Uterus (tissue), 2 donors: ENCODE results near the gene CDON.

ENCODE experiments used
- POLR2A ChIP-seq, 2 donors: fragments of 450-650 bp; IDR thresholded peaks; one replicate each; pipeline ENCODE4 v1.6.1; 2016; ENCODE audit warnings: antibody characterized with exemption in 2 of 2, mild to moderate bottlenecking in 1 of 2, moderate library complexity in 1 of 2
- TF ChIP-seq, protein P1 (sequence below), 4 experiments: fragments of 200-600 bp in 2 of 4; fragments of 450-650 bp in 2 of 4; sonication (generic) in 2 of 4; IDR thresholded peaks; one replicate each; pipeline ENCODE4 v1.5.1; 2016 to 2019; ENCODE audit warnings: antibody characterized with exemption in 4 of 4, mild to moderate bottlenecking in 2 of 4, moderate library complexity in 1 of 4

DNA sequence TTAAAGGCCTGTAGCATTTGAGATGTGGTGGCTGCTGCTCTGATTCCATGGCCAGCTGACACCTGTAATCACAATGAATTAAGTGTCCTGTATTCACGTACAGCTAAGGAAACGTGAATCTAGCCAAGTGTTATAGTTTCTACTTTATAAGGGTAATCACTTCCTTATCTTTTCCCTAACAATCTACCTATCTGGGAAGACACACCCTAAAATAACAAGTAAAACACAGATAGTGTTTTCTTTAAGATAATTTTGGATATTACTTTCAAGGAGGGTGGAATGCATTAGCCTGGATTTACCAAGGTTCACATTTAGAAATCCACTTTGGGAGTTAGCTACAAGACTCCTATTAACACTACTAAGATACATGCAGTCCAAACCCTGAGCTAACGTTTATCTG is 11.5 kb downstream of the CDON start:
- TF ChIP-seq, protein P1, sequence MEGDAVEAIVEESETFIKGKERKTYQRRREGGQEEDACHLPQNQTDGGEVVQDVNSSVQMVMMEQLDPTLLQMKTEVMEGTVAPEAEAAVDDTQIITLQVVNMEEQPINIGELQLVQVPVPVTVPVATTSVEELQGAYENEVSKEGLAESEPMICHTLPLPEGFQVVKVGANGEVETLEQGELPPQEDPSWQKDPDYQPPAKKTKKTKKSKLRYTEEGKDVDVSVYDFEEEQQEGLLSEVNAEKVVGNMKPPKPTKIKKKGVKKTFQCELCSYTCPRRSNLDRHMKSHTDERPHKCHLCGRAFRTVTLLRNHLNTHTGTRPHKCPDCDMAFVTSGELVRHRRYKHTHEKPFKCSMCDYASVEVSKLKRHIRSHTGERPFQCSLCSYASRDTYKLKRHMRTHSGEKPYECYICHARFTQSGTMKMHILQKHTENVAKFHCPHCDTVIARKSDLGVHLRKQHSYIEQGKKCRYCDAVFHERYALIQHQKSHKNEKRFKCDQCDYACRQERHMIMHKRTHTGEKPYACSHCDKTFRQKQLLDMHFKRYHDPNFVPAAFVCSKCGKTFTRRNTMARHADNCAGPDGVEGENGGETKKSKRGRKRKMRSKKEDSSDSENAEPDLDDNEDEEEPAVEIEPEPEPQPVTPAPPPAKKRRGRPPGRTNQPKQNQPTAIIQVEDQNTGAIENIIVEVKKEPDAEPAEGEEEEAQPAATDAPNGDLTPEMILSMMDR (IDR thresholded peaks at IDR 0.05) = no peak
- TF ChIP-seq POLR2A (IDR thresholded peaks at IDR 0.05) = no peak
